Measurements from ENCODE around the gene LZTFL1.

LZTFL1 gene

DNA sequence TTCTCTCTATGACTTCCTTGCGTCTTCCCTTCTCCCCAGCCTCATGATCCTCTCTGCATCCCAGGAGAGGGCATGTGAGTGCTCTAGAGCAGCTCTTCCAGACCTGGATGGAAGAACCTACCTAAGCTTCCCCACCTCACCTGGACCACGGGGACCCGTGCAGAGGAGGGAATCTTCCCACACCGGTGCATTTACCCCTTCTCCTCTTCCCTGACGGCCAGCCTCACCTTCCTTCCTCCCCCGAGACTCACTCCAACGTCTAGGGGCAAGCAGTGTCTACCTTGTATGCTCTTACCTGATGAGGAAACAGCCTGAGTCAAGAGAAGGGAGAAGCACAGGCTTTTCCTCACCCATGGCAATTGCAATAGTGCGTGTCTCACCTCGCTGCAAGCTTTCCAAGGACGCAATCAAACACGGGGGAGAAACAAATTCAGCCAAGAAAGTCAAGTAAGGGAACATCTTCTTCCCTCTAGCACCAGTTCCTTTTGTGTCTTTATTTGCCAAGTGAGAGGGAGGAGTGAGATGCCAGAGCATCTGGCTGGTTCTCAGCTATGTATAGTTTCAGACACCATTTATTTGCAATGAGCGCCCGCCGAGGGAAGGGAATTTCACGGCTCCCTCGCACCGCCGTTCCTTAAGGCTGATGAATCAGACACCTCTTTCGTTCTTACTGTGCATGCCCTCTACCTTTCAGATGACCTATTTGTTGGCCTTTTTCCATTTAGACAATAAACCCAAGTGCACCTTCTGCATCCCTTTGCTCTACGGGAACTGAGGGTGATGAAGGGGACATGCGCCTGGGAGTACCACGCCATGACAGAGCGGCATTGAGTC lies 42.7 kb upstream of the LZTFL1 start:
- in situ Hi-C loops (cut with MboI; ENCODE audit: low pct_unique_long_range_greater_than_20kb, low sequenced_read_pairs, unreplicated experiment): no loop called here
- no peak for DNase-seq (ENCODE audit: low spot score)
- no peak for TF ChIP-seq CTCF (IDR thresholded peaks at IDR 0.05; ENCODE audit: extremely low read depth, insufficient read depth, missing control alignments)

DNA sequence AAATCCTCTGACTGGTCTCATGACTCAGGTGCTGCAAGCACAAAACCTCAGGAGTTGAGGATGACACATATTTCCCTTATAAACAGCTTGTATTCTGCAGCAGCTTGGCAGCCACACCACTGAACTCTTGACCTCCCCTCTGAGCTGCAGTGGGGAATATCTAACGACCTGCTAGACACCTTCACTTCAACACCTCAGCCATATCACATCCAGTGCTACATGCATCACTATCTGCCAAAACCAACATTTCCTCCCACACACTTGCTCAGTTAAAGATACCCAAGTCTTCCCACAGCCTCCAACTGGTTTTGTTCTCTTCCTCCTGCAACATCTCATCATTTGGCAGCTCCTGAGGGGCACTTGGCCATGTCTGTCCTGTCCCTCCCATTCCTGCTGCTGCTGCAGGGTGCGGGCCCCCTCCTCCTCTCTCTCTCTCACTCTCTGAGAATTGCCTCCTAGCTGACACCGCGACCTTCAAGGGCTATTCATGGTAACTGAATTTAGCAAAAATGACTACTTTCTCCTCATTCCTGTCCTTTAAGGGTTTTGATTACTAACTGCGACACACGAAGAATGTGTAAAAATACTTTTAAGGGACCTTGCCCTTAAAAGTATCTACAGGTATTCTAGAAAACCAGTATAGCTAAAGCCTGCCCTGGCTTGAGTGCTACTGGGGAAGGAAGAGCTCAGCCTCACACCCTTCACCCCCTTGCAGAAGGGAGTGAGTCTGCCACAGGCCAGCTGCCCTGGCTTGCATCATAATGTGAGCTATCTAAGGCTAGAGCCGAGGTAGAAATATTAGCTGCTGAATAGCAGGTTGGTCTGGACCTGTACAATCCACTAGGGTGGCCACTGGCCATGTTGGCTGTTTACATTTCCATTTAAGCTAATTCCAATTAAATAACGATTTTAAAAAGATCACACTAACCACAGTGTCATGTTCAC lies 39.4 kb upstream of the LZTFL1 start:
- no peak for TF ChIP-seq CTCF (IDR thresholded peaks at IDR 0.05; ENCODE audit: extremely low read depth, insufficient read depth, missing control alignments)
- no peak for DNase-seq (ENCODE audit: low spot score)
- in situ Hi-C loops (cut with MboI; ENCODE audit: low pct_unique_long_range_greater_than_20kb, low sequenced_read_pairs, unreplicated experiment): no loop called here

DNA sequence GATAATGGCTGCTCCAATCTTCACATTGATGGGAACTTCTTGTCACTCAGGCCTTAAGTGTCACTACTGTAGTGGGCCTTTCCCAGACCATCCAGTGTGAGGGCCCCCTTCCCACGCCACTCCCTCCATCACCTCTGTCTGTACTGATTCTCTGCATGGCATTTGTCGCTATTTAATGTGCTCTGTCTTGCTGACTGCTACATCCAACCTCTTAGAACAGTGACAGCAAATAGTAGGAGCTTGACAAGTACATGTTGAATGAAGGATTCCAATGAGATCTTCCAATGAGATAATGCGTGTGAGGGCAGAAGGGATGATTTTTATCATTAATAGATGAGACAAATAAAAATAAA lies 38.8 kb upstream of the LZTFL1 start:
- in situ Hi-C loops (cut with MboI; ENCODE audit: low pct_unique_long_range_greater_than_20kb, low sequenced_read_pairs, unreplicated experiment): no loop called here
- no peak for TF ChIP-seq CTCF (IDR thresholded peaks at IDR 0.05; ENCODE audit: extremely low read depth, insufficient read depth, missing control alignments)
- DNase-seq (ENCODE audit: low spot score): no peak

- DNase-seq (ENCODE audit: low spot score): no peak
- in situ Hi-C loops (cut with MboI; ENCODE audit: low pct_unique_long_range_greater_than_20kb, low sequenced_read_pairs, unreplicated experiment): no loop called here
- TF ChIP-seq CTCF (IDR thresholded peaks at IDR 0.05; ENCODE audit: extremely low read depth, insufficient read depth, missing control alignments): no peak
Observed at GRCh38 chr3:45878124-45878523, 36.2 kb upstream of the LZTFL1 start.

- in situ Hi-C loops (cut with MboI; ENCODE audit: low pct_unique_long_range_greater_than_20kb, low sequenced_read_pairs, unreplicated experiment): no loop called here
- DNase-seq (ENCODE audit: low spot score): no peak
- TF ChIP-seq CTCF (IDR thresholded peaks at IDR 0.05; ENCODE audit: extremely low read depth, insufficient read depth, missing control alignments): no peak
Observed at GRCh38 chr3:45874677-45875346, 32.9 kb upstream of the LZTFL1 start.

DNA sequence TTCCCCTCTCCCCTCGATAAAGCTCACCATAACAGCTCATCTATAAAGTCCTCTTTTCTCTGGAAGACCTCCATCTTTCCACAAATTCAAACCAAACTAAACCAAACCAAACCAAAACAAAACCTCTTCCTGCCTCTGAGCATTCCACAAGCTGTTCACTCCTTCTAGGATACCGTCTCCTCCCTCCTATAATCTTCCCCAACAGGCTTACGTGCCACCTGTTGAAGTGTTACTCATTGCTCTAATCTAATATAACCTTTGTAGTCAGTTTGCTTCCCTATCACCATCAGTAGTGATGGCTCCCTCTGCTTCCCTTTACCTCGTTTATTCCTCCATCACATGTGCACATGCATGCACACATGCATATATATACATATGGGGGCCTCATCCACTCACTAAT lies 31.7 kb upstream of the LZTFL1 start:
- TF ChIP-seq CTCF (IDR thresholded peaks at IDR 0.05; ENCODE audit: extremely low read depth, insufficient read depth, missing control alignments): no peak
- in situ Hi-C loops (cut with MboI; ENCODE audit: low pct_unique_long_range_greater_than_20kb, low sequenced_read_pairs, unreplicated experiment): no loop called here
- DNase-seq (ENCODE audit: low spot score): no peak

Data from GM13977 (cell line).